Measurements from ENCODE around the gene ZNF444. TPM values are rescaled to one million over a fixed set of nuclear protein-coding genes. Genes with fewer than 3 reads are reported as not detected.

The ZNF444 gene
- total RNA-seq, 1 donor from 2014 or later, result 28.7 TPM

GRCh38 chr19:56130006-56130405, 11.1 kb upstream of the ZNF444 start:
- Histone ChIP-seq H3K27ac (no peak overlapping the region), H3K36me3 (no peaks in the 10 kb centered on the region), H3K4me3 (no peak overlapping the region), H3K27me3 (no peaks in the 10 kb centered on the region), H3K9me3 (no peaks in the 10 kb centered on the region), H3K4me1 (no peaks in the 10 kb centered on the region)
- intact Hi-C loops (cut with DNase I), result no loop called here
- no peak for TF ChIP-seq CTCF (IDR thresholded peaks at IDR 0.05)
- TF ChIP-seq POLR2A (IDR thresholded peaks at IDR 0.05), result no peak
- no peak for TF ChIP-seq POLR2AphosphoS5 (IDR thresholded peaks at IDR 0.05; ENCODE audit: insufficient read depth in 1 of 2, low read depth in 1 of 2)
- DNase-seq (ENCODE audit: extremely low spot score in 2 of 2), result no peak

- Histone ChIP-seq H3K27me3 (no peaks in the 10 kb centered on the region), H3K9me3 (no peaks in the 10 kb centered on the region), H3K36me3 (no peaks in the 10 kb centered on the region), H3K27ac (no peak overlapping the region), H3K4me1 (no peaks in the 10 kb centered on the region), H3K4me3 (no peak overlapping the region)
- intact Hi-C loops (cut with DNase I), result no loop called here
- TF ChIP-seq POLR2AphosphoS5 (IDR thresholded peaks at IDR 0.05; ENCODE audit: insufficient read depth in 1 of 2, low read depth in 1 of 2), result no peak
- TF ChIP-seq POLR2A (IDR thresholded peaks at IDR 0.05), result no peak
- no peak for TF ChIP-seq CTCF (IDR thresholded peaks at IDR 0.05)
- DNase-seq (ENCODE audit: extremely low spot score in 2 of 2), result no peak
These were observed 9.4 kb upstream of the ZNF444 start for GRCh38 chr19:56131651-56132050.

DNA sequence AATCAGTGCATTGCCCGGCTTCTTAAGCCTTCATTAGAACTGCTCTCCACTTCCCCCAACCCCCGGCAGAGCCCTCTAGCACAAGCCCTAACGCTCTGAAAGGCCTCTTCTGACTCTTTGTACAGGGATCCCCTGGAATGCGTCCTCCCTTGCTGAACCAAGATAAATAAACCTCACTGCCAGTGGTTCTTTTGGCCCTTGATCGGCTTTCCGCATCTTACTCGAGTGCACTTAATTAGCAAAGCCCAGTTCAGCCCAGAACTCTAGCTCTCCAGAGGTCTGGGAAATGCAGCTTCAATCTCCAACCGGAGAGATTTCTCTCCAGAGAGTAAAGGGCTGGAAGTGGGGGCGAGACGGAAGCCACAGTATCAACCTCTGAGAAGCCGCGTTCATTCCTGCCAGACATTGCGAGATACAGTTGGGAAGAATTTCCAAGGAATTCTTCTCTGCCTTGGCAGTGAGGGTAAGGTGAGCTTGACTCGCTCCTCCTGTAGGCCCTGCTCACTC, 8.7 kb upstream of the ZNF444 start:
- H3K27ac ChIP-seq, result peak overlapping the region; percentile 36
- no peaks in the 10 kb centered on the region for H3K4me1 ChIP-seq
- no peak for DNase-seq (ENCODE audit: extremely low spot score in 2 of 2)
- peak overlapping the region in 1 of 2 donors; percentile 31 for H3K4me3 ChIP-seq
- TF ChIP-seq POLR2AphosphoS5 (IDR thresholded peaks at IDR 0.05; ENCODE audit: insufficient read depth in 1 of 2, low read depth in 1 of 2) (no peak), CTCF (IDR thresholded peaks at IDR 0.05) (no peak), POLR2A (IDR thresholded peaks at IDR 0.05) (no peak)
- H3K27me3 ChIP-seq, result no peaks in the 10 kb centered on the region
- no peaks in the 10 kb centered on the region for H3K36me3 ChIP-seq
- intact Hi-C loops (cut with DNase I), result no loop called here
- no peaks in the 10 kb centered on the region for H3K9me3 ChIP-seq

DNA sequence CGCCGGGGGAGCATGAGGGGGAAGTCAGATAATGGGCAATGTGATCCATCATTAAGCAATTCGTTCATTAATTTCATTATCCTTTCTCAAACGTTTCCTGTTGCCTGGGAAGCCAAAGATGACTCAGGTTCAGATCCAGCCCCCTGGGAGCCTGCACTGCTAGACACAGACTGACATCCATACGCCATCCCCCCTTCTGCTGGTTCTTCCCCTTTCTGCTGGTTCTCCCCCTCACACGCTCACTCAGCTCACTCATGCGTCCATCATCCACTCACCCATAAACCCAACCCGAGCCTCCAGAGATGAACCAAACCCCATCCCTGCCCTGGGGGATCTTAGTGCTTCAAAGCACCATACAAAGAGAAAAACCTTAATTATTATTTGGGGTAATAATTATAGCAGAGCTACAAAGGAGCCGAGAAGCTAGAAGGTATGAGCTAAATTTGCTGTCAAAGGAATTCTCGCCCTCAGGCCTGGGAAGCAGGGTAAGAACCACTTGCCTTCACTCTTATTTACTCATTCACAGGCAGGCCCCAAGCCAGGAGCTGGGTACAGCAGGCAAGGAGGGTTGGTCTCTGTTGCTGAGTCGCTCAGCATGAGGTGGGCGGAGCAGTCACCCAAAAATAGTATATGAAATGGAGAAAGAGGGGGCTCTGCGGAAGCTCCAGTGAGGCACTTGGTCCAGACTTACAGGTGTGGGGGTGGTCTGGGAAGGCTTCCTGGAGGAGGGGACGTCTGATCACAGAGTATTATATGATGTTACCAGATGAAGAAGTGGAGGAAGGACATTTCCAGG, 7.0 kb upstream of the ZNF444 start:
- no peak for DNase-seq (ENCODE audit: extremely low spot score in 2 of 2)
- no peaks in the 10 kb centered on the region for H3K4me1 ChIP-seq
- H3K27ac ChIP-seq, result no peak overlapping the region
- H3K36me3 ChIP-seq, result no peaks in the 10 kb centered on the region
- H3K27me3 ChIP-seq, result no peaks in the 10 kb centered on the region
- TF ChIP-seq CTCF (IDR thresholded peaks at IDR 0.05) (no peak), POLR2AphosphoS5 (IDR thresholded peaks at IDR 0.05; ENCODE audit: insufficient read depth in 1 of 2, low read depth in 1 of 2) (no peak), POLR2A (IDR thresholded peaks at IDR 0.05) (no peak)
- H3K9me3 ChIP-seq, result no peaks in the 10 kb centered on the region
- intact Hi-C loops (cut with DNase I), result no loop called here
- H3K4me3 ChIP-seq, result no peak overlapping the region

GRCh38 chr19:56134654-56134921, 6.5 kb upstream of the ZNF444 start:
- no peak overlapping the region for H3K27ac ChIP-seq
- H3K9me3 ChIP-seq, result no peaks in the 10 kb centered on the region
- no peaks in the 10 kb centered on the region for H3K36me3 ChIP-seq
- TF ChIP-seq CTCF (IDR thresholded peaks at IDR 0.05) (no peak), POLR2AphosphoS5 (IDR thresholded peaks at IDR 0.05; ENCODE audit: insufficient read depth in 1 of 2, low read depth in 1 of 2) (no peak), POLR2A (IDR thresholded peaks at IDR 0.05) (no peak)
- H3K4me3 ChIP-seq, result no peak overlapping the region
- intact Hi-C loops (cut with DNase I), result no loop called here
- no peak for DNase-seq (ENCODE audit: extremely low spot score in 2 of 2)
- H3K4me1 ChIP-seq, result no peaks in the 10 kb centered on the region
- H3K27me3 ChIP-seq, result no peaks in the 10 kb centered on the region
